Effector memory CD8-positive, alpha-beta T cell (primary cell): ENCODE results near the gene ANXA6.
A peak's percentile ranks its signal among the peaks of the same experiment; 100 is the strongest.

Source experiments
- ATAC-seq: fragments of 150-1000 bp; cut with Tn5 transposase; replicated peaks from 2 replicates; pipeline ENCODE4 v1.10.0; 2021; ENCODE audit warnings: mild to moderate bottlenecking, moderate library complexity
- DNase-seq, 3 experiments: peaks; one replicate each; pipeline ENCODE4 v3.0.0; 2021
- H3K27ac Mint-ChIP-seq, 2 donors: one replicate each; pipeline ENCODE4 v1.8.0; 2022; ENCODE audit warnings: mild to moderate bottlenecking in 2 of 2, mixed read lengths in 2 of 2, moderate library complexity in 2 of 2
- H3K27me3 Mint-ChIP-seq, 2 donors: one replicate each; pipeline ENCODE4 v1.8.0; 2022; ENCODE audit warnings: mixed read lengths in 2 of 2
- H3K36me3 Mint-ChIP-seq: one replicate; pipeline ENCODE4 v1.8.0; 2022; ENCODE audit warnings: mild to moderate bottlenecking, moderate library complexity, mixed read lengths; ENCODE audit not compliant: insufficient read depth
- H3K4me1 Mint-ChIP-seq, 2 donors: one replicate each; pipeline ENCODE4 v1.8.0; 2022; ENCODE audit warnings: low read depth in 2 of 2, mixed read lengths in 2 of 2
- H3K4me3 Mint-ChIP-seq, 2 donors: one replicate each; pipeline ENCODE4 v1.8.0; 2022; ENCODE audit warnings: mild to moderate bottlenecking in 2 of 2, mixed read lengths in 2 of 2, moderate library complexity in 2 of 2
- H3K9me3 Mint-ChIP-seq, 2 donors: one replicate each; pipeline ENCODE4 v1.8.0; 2022; ENCODE audit warnings: mixed read lengths in 2 of 2

ANXA6 gene

GRCh38 chr5:151082282-151082902 is 75.2 kb downstream of the ANXA6 start:
- DNase-seq (no peak), ATAC-seq (no peak)
- peak overlapping the region; percentile 66 to 90 for H3K27ac Mint-ChIP-seq
- H3K27me3 Mint-ChIP-seq: no peaks in the 10 kb centered on the region
- H3K36me3 Mint-ChIP-seq: peaks cover 39% of the 10 kb centered on the region
- H3K4me1 Mint-ChIP-seq: peaks cover 57 to 67% of the 10 kb centered on the region in 2 donors
- H3K9me3 Mint-ChIP-seq: no peaks in the 10 kb centered on the region
- H3K4me3 Mint-ChIP-seq: peak overlapping the region; percentile 50 to 87

- DNase-seq: no peak
- no peak for ATAC-seq
- Mint-ChIP-seq H3K9me3 (no peaks in the 10 kb centered on the region), H3K4me3 (peak overlapping the region; percentile 81 to 87), H3K27me3 (no peaks in the 10 kb centered on the region), H3K36me3 (peaks cover 38% of the 10 kb centered on the region), H3K27ac (peak overlapping the region; percentile 66 to 98), H3K4me1 (peaks cover 58 to 70% of the 10 kb centered on the region in 2 donors)
Observed at GRCh38 chr5:151081431-151082281, 75.9 kb downstream of the ANXA6 start.

DNA sequence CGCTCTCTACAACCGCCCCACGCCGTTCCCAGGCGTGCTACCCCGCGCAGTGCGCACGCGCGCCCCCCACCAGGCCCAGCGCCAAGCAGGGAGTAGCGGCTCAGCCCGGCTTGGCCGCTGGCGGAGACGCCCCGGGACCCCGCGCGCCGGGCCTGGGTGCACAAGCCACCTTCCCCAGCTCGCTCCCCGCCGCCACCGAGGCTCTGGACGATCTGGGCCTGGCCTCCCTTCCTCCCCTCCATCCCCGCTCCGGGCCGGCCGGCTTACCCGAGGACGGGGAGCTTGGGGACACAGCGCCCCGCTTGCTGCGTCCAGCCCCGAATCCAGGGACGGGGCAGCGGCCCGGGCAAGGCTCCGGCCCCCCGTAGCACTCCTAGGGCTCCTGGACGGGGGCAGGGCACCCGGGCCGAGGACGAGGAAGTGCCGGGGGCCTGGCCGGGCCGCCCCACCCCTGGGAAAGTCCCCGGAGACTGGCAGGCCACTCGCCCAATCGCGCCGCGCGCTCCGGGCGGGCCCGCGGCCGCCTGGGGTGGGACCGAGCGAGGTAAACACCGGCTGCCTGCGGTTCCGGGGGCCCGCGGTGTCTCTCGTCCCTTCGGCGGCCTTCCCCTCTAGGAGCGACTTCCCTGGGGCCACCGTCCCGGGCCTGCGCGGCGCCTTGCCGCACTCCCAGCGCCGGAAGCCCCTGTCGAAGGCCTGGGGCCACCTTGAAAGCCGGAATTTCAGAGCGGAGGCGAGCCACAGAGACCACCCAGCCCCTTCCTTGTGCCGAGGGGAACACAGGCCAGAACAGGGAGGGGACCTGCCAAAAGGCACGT is 76.8 kb downstream of the ANXA6 start, which contains the start of gene TNIP1:
Gene TNIP1 (minus strand): TSS at position 422 of the 818 bp plus-strand sequence. CDS start 15,939 bp downstream, outside the sequence.
- H3K4me1 Mint-ChIP-seq: peaks cover 61 to 72% of the 10 kb centered on the region in 2 donors
- H3K27ac Mint-ChIP-seq: peak within 1 kb of the TSS; percentile 66 to 98
- ATAC-seq (peak; percentile 83), DNase-seq (peak; percentile 94 to 97 (median 97))
- peaks cover 40% of the 10 kb centered on the region for H3K36me3 Mint-ChIP-seq
- no peaks in the 10 kb centered on the region for H3K27me3 Mint-ChIP-seq
- H3K9me3 Mint-ChIP-seq: no peaks in the 10 kb centered on the region
- H3K4me3 Mint-ChIP-seq: peak within 1 kb of the TSS; percentile 81 to 87

DNA sequence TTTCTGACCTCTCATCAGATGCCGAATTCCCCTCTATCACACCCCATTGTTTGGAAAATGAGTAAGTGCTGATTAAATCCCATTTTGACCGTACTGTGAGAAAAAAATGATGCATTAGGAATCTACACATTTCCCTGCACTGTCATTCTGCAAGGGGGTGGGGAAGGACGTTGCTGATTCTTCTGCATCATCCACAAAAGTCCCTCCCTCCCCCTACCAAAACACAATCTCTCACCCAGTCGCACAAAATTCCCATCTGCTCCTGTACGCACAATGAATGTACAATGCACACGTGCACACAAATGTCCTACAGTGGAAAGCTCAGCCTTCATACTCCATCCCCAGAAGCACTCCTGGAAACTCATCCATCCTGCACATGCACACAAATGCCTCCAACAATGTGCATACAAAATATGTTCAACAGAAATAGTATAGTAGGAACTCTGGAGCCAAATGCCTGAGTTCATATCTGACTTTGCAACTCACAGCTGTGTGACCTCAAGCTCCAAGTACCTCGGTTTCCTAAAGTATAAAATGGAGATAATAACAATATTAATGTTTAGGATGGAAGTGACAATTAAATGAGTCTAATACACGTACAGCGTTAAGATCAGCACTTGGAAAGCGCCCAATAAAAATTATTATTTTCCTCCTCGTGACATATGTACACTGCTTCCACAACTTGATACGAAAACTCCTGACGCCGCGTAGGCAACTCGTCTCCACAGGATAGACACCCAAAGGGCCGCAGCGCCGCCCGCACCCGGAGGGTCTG is 77.6 kb downstream of the ANXA6 start:
- ATAC-seq: no peak
- peak overlapping the region; percentile 66 to 98 for H3K27ac Mint-ChIP-seq
- no peak for DNase-seq
- H3K9me3 Mint-ChIP-seq: no peaks in the 10 kb centered on the region
- peaks cover 45% of the 10 kb centered on the region for H3K36me3 Mint-ChIP-seq
- H3K27me3 Mint-ChIP-seq: no peaks in the 10 kb centered on the region
- peak overlapping the region; percentile 81 to 87 for H3K4me3 Mint-ChIP-seq
- peaks cover 65 to 72% of the 10 kb centered on the region in 2 donors for H3K4me1 Mint-ChIP-seq

DNA sequence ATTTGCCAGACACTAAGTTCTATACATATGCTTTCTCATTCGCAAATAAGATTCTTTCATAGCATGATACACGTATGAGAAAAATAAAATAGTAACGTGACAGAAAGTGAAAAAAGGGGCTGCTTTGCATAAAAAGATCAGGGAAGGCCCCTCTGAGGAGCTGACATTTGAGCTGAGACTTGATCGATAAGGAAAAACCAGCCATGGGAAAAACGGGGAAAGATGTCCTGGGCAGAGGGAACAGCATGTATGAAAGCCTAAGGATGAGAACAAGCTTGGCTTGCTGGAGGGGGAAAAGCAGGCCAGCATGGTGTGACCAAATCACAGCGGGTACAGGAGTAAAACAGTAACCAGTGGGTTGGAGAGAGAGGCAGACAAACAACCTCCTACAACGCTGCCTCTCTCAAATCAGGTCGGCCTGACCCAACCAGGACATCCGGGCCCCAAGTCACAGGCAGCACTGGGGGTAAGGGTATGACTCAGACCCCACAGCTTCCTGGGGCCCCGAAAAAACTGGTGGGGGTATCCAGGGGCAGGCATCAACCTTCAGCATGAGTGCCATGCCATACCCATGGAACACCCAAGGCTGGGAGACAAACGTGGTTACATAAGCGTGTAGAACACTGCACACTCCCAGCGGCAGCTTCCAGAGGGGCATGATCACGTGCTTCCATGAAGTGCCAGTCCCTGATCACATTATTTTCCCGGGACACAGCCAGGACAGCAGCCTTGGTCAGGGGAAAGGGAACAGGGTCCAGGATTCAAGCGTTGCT is 78.9 kb downstream of the ANXA6 start:
- H3K9me3 Mint-ChIP-seq: no peaks in the 10 kb centered on the region

GRCh38 chr5:151077967-151078366 is 79.6 kb downstream of the ANXA6 start:
- Mint-ChIP-seq H3K27ac (peak overlapping the region; percentile 66 to 98), H3K4me1 (peaks cover 62 to 65% of the 10 kb centered on the region in 2 donors), H3K27me3 (no peaks in the 10 kb centered on the region), H3K4me3 (peak overlapping the region; percentile 81 to 87), H3K36me3 (peaks cover 55% of the 10 kb centered on the region), H3K9me3 (no peaks in the 10 kb centered on the region)
- DNase-seq (no peak), ATAC-seq (no peak)

More for the DNA sequence above, 78.9 kb downstream of the ANXA6 start:
- H3K27ac Mint-ChIP-seq: peak overlapping the region; percentile 66 to 98
- peak overlapping the region; percentile 81 to 87 for H3K4me3 Mint-ChIP-seq
- H3K27me3 Mint-ChIP-seq: no peaks in the 10 kb centered on the region
- H3K4me1 Mint-ChIP-seq: peaks cover 67% of the 10 kb centered on the region in 2 donors
- DNase-seq (peak; percentile 57 to 65 (median 59)), ATAC-seq (peak; percentile 55)
- peaks cover 53% of the 10 kb centered on the region for H3K36me3 Mint-ChIP-seq

DNA sequence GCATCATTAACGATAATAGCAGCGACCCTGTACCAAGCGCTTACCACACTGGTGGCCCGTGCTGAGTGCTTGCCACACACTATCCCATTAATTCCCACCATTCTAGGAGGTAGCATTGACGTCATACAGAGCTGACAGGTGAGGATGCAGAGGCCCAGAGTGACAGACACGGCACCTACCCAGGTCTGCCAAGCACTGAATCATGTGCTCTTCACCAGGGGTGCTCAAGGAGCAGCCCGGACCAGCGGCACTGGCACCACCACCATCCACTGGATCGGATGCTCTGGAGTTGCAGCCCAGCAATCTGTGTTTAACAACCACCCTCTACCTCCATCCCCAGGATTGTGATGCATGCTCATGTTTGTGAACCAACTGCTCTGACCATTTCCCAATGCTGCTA is 80.2 kb downstream of the ANXA6 start:
- peaks cover 63 to 65% of the 10 kb centered on the region in 2 donors for H3K4me1 Mint-ChIP-seq
- H3K27ac Mint-ChIP-seq: peak overlapping the region; percentile 66 to 98
- DNase-seq (no peak), ATAC-seq (no peak)
- H3K36me3 Mint-ChIP-seq: peaks cover 59% of the 10 kb centered on the region
- H3K9me3 Mint-ChIP-seq: no peaks in the 10 kb centered on the region
- H3K4me3 Mint-ChIP-seq: peak overlapping the region; percentile 81 to 87
- H3K27me3 Mint-ChIP-seq: no peaks in the 10 kb centered on the region

DNA sequence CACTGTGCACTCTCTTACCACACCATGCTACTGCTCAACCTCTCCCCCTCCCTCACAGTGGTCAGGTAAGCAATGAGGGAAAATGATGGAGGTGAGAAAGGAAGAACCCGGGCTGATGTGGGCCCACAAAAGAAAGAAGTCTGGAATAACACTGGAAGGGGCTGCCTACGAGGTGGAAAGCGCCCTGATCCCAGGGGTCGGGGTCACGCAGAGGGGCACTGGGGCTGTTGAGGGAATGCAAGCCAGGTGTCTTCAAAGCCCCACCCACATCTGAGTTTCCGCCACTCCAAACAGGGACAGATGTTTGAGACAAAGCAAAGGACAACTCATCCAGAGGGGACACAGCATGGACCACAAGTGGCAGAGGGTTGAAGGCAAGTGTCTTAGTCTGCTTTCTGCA is 81.0 kb downstream of the ANXA6 start:
- Mint-ChIP-seq H3K4me1 (peaks cover 68 to 70% of the 10 kb centered on the region in 2 donors), H3K27me3 (no peaks in the 10 kb centered on the region), H3K4me3 (peak overlapping the region; percentile 81 to 87), H3K36me3 (peaks cover 64% of the 10 kb centered on the region), H3K27ac (peak overlapping the region; percentile 90 to 98), H3K9me3 (no peaks in the 10 kb centered on the region)
- DNase-seq (no peak), ATAC-seq (no peak)

DNA sequence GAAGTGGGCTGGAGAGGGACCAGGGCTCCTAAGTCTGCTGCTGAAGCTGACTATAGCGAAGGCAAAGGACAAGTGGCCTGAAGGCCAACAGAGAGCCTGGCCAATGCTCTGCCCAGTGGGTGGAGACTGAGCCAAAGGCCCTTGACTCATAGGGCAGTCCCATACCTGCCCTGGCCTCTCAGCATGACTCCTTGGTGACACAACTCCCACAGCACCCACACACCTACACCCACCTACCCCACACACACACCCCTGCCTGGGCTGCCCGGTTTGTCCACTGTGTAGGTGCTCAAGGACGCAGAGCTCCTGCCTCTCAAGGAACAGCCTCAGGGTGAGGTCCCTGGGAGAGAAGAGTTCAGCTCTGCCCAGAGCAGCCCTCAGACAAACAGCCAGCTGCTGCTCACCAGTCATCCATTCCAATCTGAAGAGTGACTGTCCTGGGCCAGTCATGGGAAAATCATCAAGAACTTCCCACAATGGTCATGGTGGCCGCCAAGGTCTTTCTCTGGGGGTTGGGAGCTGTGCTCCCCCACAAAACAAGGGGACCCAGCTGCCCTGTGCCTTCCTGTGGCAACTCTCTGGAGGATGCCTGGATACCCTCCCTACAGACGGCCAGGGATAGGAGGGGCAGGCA is 81.8 kb downstream of the ANXA6 start:
- H3K36me3 Mint-ChIP-seq: peaks cover 59% of the 10 kb centered on the region
- DNase-seq (no peak), ATAC-seq (no peak)
- H3K9me3 Mint-ChIP-seq: no peaks in the 10 kb centered on the region
- H3K27me3 Mint-ChIP-seq: no peaks in the 10 kb centered on the region
- peak overlapping the region; percentile 90 to 98 for H3K27ac Mint-ChIP-seq
- H3K4me1 Mint-ChIP-seq: peaks cover 73 to 76% of the 10 kb centered on the region in 2 donors
- peak overlapping the region; percentile 81 to 87 for H3K4me3 Mint-ChIP-seq

- DNase-seq: no peak
- ATAC-seq: no peak
- Mint-ChIP-seq H3K4me1 (peaks cover 75 to 80% of the 10 kb centered on the region in 2 donors), H3K4me3 (no peak overlapping the region), H3K27me3 (no peaks in the 10 kb centered on the region), H3K27ac (peak overlapping the region in 1 of 2 donors; percentile 64), H3K36me3 (peaks cover 57% of the 10 kb centered on the region), H3K9me3 (no peaks in the 10 kb centered on the region)
Observed at GRCh38 chr5:151074557-151074956, 83.0 kb downstream of the ANXA6 start.

GRCh38 chr5:151073280-151073679 is 84.3 kb downstream of the ANXA6 start:
- H3K4me3 Mint-ChIP-seq: no peak overlapping the region
- DNase-seq: no peak
- H3K36me3 Mint-ChIP-seq: peaks cover 56% of the 10 kb centered on the region
- H3K27me3 Mint-ChIP-seq: no peaks in the 10 kb centered on the region
- ATAC-seq: no peak
- peaks cover 76 to 80% of the 10 kb centered on the region in 2 donors for H3K4me1 Mint-ChIP-seq
- no peaks in the 10 kb centered on the region for H3K9me3 Mint-ChIP-seq
- H3K27ac Mint-ChIP-seq: peak overlapping the region in 1 of 2 donors; percentile 77
